T-helper 17 cell (primary cell): Measurements from ENCODE around the gene RPAP2. TPM values are rescaled to one million over a fixed set of nuclear protein-coding genes. Genes with fewer than 3 reads are reported as not detected.

Experiments used
- ATAC-seq: fragments of 150-1000 bp; cut with Tn5 transposase; 2 replicates; pipeline ENCODE4 v1.10.0; 2021; ENCODE audit warnings: mild to moderate bottlenecking, moderate library complexity
- DNase-seq, 3 donors: peaks; one replicate each; pipeline versions ENCODE4 v3.0.0 to v3.0.0-alpha.2; 2020 to 2021
- H3K9me3 ChIP-seq: one replicate; pipeline ENCODE4 v1.7.0; 2013; ENCODE audit warnings: low read length, mild to moderate bottlenecking; ENCODE audit not compliant: control insufficient read depth, poor library complexity, severe bottlenecking
- H3K27ac Mint-ChIP-seq: one replicate; pipeline ENCODE4 v1.8.0; 2022; ENCODE audit warnings: mild to moderate bottlenecking, moderate library complexity, mixed read lengths
- H3K27me3 Mint-ChIP-seq: one replicate; pipeline ENCODE4 v1.8.0; 2022; ENCODE audit warnings: mixed read lengths
- H3K36me3 Mint-ChIP-seq: one replicate; pipeline ENCODE4 v1.8.0; 2022; ENCODE audit warnings: low read depth, mixed read lengths
- H3K4me1 Mint-ChIP-seq: one replicate; pipeline ENCODE4 v1.8.0; 2022; ENCODE audit warnings: mild to moderate bottlenecking, mixed read lengths
- H3K4me3 Mint-ChIP-seq: one replicate; pipeline ENCODE4 v1.8.0; 2022; ENCODE audit warnings: mild to moderate bottlenecking, moderate library complexity, mixed read lengths
- total RNA-seq, 4 donors: library from RNA in 2 of 4; stranded (reverse) in 2 of 4; gene quantifications; one replicate each; pipeline ENCODE4 v1.2.3 and lab custom pipeline; 2022 to 2026

Gene RPAP2
- total RNA-seq, 2 donors from 2014 or later: 25.4 to 29.1 TPM

DNA sequence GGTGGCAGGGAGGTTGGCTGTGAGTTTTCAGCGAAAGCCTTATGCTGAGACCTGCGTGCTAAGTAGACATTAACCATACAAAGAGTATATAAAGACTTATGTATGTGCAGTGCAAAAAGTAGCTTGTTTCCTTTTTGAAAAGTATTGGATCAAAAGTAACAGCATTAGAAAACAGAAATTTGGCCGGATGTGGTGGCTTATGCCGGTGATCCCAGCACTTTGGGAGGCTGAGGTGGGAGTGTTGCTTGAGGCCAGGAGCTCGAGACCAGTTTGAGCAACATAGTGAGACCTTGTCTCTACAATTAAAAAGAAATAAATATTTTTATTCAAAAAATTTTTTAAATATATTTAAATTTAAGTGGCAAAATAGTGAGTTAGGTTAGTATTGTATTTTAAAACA, 2.2 kb downstream of the RPAP2 start:
- H3K4me1 Mint-ChIP-seq: peaks cover 19% of the 10 kb centered on the region
- H3K36me3 Mint-ChIP-seq: peaks cover 9% of the 10 kb centered on the region
- DNase-seq (no peak), ATAC-seq (no peak)
- H3K27ac Mint-ChIP-seq: no peak overlapping the region
- no peaks in the 10 kb centered on the region for H3K9me3 ChIP-seq
- no peak overlapping the region for H3K4me3 Mint-ChIP-seq
- no peaks in the 10 kb centered on the region for H3K27me3 Mint-ChIP-seq

DNA sequence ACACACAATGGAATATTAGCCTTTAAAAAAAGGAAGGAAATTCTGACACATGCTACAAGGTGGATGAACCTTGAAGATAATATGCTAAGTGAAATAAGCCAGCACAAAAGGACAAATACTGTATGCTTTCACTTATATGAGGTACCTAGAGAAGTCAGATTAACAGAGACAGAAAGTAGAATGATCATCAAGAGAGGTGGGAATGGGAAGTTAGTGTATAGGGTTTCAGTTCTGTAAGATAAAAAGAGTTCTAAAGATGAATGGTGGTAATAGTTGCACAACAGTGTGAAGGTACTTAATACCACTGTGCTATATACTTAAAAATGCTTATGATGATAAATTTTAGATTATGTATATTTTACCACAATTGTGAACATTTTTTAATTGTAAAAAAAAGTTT, 7.2 kb downstream of the RPAP2 start:
- H3K27ac Mint-ChIP-seq: no peak overlapping the region
- peaks cover 4% of the 10 kb centered on the region for H3K4me1 Mint-ChIP-seq
- H3K36me3 Mint-ChIP-seq: peaks cover 9% of the 10 kb centered on the region
- H3K27me3 Mint-ChIP-seq: no peaks in the 10 kb centered on the region
- ATAC-seq (no peak), DNase-seq (no peak)
- H3K4me3 Mint-ChIP-seq: no peak overlapping the region
- H3K9me3 ChIP-seq: no peaks in the 10 kb centered on the region

DNA sequence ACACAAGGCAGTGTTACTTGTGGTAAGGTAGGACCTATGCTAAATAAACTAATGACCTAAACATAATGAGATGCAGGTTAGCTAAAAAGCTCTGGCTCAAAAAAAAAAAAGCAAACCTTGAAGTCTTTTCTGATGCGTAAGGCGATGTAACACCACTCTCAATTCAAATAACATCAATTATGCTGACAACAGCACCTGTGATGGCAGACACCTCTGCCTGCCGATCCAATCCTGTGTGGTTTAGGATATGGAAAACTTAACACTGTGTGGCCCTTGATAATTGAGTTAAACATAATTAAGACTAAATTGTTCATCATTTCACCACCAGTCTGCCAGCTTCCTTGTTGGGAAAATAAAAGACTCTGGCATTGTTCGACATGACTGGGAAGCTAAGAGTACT, 9.1 kb downstream of the RPAP2 start:
- ATAC-seq (no peak), DNase-seq (no peak)
- peaks cover 9% of the 10 kb centered on the region for H3K36me3 Mint-ChIP-seq
- peaks cover 11% of the 10 kb centered on the region for H3K4me1 Mint-ChIP-seq
- no peaks in the 10 kb centered on the region for H3K9me3 ChIP-seq
- no peak overlapping the region for H3K4me3 Mint-ChIP-seq
- peak overlapping the region; percentile 21 for H3K27ac Mint-ChIP-seq
- no peaks in the 10 kb centered on the region for H3K27me3 Mint-ChIP-seq

DNA sequence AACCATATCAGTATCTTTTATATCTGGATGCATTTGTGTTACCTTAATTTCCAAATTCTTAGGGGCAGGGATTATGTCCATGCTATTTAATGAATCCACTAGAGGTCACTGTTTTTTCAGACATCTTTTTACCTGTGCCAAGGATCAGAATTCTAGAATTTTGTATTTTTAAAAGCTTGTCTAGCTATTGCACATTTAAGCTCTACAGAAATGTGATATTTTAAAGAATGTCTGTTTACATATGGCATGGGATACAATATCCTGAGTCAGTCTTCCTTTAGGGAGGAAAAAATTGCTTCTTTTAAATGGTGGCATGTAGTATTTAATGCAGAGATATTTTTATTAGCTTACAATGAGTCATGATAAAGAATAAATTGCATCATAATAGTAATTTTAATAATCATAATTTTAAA, 11.3 kb downstream of the RPAP2 start:
- Mint-ChIP-seq H3K4me3 (no peak overlapping the region), H3K36me3 (peaks cover 6% of the 10 kb centered on the region), H3K27me3 (no peaks in the 10 kb centered on the region), H3K4me1 (peaks cover 15% of the 10 kb centered on the region), H3K27ac (no peak overlapping the region)
- H3K9me3 ChIP-seq: no peaks in the 10 kb centered on the region
- ATAC-seq (peak; percentile 66), DNase-seq (no peak)

DNA sequence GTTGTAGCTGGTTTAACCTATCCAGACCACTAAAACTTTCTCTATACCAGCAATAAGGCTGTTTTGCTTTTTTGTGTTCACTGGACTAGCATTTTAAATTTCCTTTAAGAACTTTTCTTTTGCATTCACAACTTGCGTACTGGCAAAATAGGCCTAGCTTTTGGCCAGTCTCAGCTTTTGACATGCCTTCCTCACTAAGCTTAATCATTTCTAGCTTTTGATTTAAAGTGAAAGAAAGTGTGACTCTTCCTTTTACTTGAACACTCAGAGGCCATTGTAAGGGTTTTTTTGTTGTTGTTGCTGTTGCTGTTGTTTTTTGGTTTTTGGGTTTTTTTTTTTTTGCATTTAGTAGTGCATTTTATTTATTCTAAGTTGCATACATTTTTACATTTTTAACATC, 15.2 kb downstream of the RPAP2 start:
- DNase-seq (no peak), ATAC-seq (no peak)
- peaks cover 32% of the 10 kb centered on the region for H3K4me1 Mint-ChIP-seq
- no peaks in the 10 kb centered on the region for H3K27me3 Mint-ChIP-seq
- H3K4me3 Mint-ChIP-seq: no peak overlapping the region
- no peaks in the 10 kb centered on the region for H3K36me3 Mint-ChIP-seq
- H3K27ac Mint-ChIP-seq: peak overlapping the region; percentile 97
- no peaks in the 10 kb centered on the region for H3K9me3 ChIP-seq

DNA sequence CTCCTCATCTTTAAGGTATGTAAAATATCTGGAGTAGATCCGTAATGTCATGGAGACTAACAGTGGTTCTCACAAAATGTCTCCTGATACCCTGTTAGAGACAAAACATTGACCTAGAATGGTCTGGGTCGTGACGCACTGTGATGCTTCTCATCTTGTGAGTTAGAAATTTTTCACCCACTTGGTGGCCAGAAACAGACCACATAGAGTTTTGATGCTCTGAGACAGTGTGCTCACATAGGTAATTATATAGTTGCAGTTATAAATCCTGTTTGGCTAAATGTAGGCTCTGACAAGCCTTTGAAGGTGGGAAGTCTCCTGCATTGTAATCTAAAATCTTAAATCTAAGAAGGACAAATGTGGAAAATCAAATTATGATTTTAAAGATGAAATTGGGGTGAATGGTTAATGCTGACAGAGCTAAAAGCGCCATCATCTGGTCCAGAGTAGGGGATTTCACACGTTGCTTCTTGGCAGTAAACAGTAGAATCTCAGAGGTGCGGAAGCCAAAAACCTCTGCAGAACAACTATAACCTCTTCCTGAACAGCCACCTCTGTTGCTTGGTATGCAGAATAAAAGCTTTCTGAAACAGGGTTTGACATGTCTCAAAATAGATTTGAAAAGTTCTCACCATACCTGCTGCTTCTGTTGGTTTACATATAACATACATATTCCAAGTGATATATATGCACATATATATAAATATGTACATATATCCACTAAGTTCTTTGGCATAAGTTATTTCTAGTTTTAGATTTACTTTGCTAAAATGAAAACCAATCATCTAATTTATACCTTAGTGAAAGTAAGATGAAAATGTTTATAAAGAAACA, 17.1 kb downstream of the RPAP2 start:
- DNase-seq (peak in 1 of 3 donors; percentile 28), ATAC-seq (peak; percentile 87)
- no peaks in the 10 kb centered on the region for H3K9me3 ChIP-seq
- Mint-ChIP-seq H3K4me1 (peaks cover 34% of the 10 kb centered on the region), H3K27ac (peak overlapping the region; percentile 97), H3K4me3 (peak overlapping the region; percentile 52), H3K36me3 (no peaks in the 10 kb centered on the region), H3K27me3 (no peaks in the 10 kb centered on the region)

DNA sequence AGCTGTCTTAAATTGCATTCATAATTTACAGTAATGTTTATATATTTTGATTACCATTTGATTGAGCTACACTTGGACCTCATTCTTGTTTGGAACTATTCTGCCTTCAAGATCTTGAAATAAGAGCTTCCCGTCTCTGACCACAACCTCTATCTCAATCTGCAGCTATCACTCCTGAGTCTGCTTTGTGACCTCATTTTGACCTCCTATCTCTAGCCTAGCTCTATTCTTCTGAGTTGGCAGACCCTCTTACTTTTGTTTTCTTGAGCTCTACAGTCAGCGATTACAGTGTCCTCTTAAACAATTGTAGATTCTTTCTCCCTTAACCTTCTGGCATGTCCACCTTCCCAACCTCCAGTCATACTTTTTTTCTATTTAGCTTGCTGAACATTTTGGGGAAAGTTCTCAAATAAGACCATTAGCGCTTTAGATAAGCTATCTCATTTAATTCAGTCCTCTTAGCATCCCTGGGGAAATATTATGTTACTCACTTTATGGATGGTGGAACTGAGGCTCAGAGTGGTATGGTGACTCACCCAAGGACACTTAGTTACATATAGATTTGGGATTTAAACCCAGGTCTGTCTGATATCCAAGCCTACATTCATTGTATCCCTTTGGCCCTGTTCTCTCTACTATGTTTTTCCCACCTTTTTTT, 19.1 kb downstream of the RPAP2 start:
- peak overlapping the region; percentile 75 for H3K4me3 Mint-ChIP-seq
- no peaks in the 10 kb centered on the region for H3K27me3 Mint-ChIP-seq
- H3K27ac Mint-ChIP-seq: peak overlapping the region; percentile 97
- ATAC-seq (peak; percentile 47), DNase-seq (no peak)
- H3K36me3 Mint-ChIP-seq: no peaks in the 10 kb centered on the region
- H3K4me1 Mint-ChIP-seq: peaks cover 27% of the 10 kb centered on the region
- H3K9me3 ChIP-seq: no peaks in the 10 kb centered on the region

DNA sequence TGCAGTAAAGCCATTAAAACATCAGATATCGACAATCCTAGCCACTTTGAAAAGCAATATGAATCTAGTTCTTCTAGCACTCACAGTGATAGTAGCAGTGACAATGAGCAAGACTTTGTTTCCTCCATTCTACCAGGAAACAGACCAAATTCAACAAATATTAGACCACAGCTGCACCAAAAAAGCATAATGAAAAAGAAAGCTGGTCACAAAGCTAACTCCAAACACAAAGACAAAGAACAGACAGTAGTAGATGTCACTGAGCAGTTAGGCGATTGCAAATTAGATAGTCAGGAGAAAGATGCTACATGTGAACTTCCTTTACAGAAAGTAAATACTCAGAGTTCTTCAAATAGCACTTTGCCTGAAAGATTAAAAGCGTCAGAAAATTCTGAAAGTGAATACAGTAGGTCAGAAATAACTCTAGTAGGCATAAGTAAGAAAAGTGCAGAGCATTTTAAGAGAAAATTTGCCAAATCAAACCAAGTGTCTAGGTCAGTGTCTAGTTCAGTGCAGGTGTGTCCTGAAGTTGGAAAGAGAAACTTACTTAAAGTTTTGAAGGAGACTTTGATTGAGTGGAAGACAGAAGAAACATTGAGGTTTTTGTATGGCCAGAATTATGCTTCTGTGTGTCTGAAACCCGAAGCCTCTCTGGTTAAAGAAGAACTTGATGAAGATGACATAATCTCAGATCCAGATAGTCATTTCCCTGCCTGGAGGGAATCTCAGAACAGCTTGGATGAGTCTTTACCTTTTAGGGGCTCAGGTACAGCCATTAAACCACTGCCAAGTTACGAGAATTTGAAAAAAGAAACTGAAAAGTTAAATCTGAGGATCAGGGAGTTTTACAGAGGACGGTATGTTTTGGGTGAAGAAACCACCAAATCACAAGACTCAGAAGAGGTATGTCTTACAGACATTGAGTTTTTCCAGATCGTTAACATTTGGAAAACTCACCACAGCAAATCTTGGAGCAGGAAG, 24.9 kb downstream of the RPAP2 start:
- ATAC-seq (peak; percentile 62), DNase-seq (no peak)
- peaks cover 14% of the 10 kb centered on the region for H3K4me1 Mint-ChIP-seq
- H3K27me3 Mint-ChIP-seq: no peaks in the 10 kb centered on the region
- no peaks in the 10 kb centered on the region for H3K9me3 ChIP-seq
- peak overlapping the region; percentile 78 for H3K4me3 Mint-ChIP-seq
- peaks cover 14% of the 10 kb centered on the region for H3K36me3 Mint-ChIP-seq
- H3K27ac Mint-ChIP-seq: peak overlapping the region; percentile 94

DNA sequence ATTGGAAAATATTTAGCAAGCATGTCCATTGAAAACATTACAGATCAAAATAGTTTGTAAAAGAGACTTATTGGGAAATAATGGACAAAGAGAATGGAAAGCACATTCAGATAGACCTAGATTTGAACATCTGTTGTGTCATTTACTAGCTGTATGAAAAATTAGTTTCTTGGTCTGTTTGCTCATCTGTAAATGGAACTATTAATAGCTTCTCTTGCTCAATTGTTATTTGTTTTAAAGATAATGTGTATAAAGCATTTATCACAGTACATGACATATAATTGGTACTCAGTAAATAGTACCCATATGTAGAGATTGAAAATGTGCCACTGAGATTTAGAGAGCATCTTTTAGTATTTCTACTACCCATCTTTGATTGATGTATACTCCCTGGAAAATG, 25.9 kb downstream of the RPAP2 start:
- H3K4me3 Mint-ChIP-seq: no peak overlapping the region
- H3K4me1 Mint-ChIP-seq: peaks cover 8% of the 10 kb centered on the region
- no peak for ATAC-seq
- peaks cover 14% of the 10 kb centered on the region for H3K36me3 Mint-ChIP-seq
- peak overlapping the region; percentile 94 for H3K27ac Mint-ChIP-seq
- no peaks in the 10 kb centered on the region for H3K9me3 ChIP-seq
- H3K27me3 Mint-ChIP-seq: no peaks in the 10 kb centered on the region
- no peak for DNase-seq

DNA sequence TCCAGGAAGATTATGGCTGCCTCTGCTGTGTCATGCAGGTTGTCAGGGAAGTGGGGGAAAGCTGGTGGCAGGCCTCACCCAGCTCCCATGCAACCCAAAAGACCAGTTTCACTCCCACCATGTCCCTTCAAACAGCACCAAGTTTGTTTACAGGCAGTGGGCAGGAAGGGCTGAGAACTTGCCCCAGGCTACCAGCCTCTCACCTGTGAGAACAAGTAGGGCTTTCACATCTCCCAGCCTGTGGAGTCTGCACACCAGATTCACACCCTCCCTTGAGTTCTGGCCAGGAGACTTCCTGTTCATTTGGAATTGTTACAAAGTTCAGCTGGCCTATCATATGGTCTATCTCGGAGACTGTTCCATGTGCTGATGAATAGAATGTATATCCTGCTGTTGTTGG, 27.8 kb downstream of the RPAP2 start:
- H3K4me1 Mint-ChIP-seq: peaks cover 17% of the 10 kb centered on the region
- H3K36me3 Mint-ChIP-seq: peaks cover 18% of the 10 kb centered on the region
- no peaks in the 10 kb centered on the region for H3K27me3 Mint-ChIP-seq
- H3K4me3 Mint-ChIP-seq: no peak overlapping the region
- DNase-seq (no peak), ATAC-seq (no peak)
- no peaks in the 10 kb centered on the region for H3K9me3 ChIP-seq
- H3K27ac Mint-ChIP-seq: no peak overlapping the region

DNA sequence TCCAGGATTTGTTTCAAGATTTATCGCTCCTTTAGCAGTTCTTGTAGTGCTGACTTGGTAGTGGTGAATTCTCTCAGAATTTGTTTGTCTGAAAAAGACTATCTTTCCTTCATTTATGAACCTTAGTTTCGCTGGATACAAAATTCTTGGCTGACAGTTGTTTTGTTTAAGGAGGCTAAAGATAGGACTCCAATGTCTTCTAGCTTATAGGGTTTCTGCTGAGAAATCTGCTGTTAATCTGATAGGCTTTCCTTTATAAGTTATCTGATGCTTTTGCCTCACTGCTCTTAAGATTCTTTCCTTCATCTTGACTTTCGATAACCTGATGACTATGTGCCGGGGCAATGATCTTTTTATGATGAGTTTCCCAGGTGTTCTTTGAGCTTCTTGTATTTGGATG, 28.9 kb downstream of the RPAP2 start:
- Mint-ChIP-seq H3K4me3 (no peak overlapping the region), H3K36me3 (peaks cover 21% of the 10 kb centered on the region), H3K27me3 (no peaks in the 10 kb centered on the region), H3K27ac (no peak overlapping the region), H3K4me1 (peaks cover 20% of the 10 kb centered on the region)
- DNase-seq: no peak
- ATAC-seq: no peak
- no peaks in the 10 kb centered on the region for H3K9me3 ChIP-seq

DNA sequence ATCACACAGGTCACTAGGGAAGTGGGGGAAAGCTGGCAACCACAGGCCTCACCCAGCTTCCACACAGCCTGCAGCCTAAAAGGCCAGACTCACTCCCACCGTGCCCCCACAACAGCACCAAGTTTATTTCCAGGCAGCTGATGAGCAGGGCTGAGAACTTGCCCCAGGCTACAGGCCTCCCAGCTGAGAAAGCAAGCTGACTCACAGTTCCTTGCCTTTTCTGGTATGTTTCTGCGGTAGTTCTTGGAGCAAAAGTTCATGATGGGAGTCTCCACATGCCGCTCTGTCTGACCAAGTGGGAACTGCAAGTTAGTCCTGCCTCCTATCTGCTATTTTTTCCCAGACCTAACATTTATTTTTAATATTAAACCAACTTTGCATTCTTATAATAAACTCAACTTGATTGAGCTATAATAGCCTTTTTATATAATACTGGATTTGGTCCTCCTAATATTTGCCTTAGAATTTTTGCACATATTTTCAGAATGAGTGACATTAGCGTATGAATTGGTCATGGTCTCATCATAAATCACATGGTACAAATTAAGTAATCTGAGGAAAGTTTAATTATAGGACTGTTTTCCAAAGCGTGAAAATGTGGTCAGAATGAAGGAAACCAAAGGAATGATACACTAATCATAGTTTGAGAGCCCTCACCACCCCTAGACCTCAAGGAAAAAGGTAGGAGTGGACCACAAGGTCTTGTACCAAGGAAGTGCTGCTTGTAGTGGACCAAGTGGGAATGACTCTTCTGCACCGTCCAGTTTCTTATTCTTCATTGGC, 30.7 kb downstream of the RPAP2 start:
- H3K36me3 Mint-ChIP-seq: peaks cover 13% of the 10 kb centered on the region
- H3K27me3 Mint-ChIP-seq: no peaks in the 10 kb centered on the region
- ATAC-seq: no peak
- DNase-seq: no peak
- peaks cover 16% of the 10 kb centered on the region for H3K4me1 Mint-ChIP-seq
- H3K27ac Mint-ChIP-seq: no peak overlapping the region
- H3K9me3 ChIP-seq: no peaks in the 10 kb centered on the region
- no peak overlapping the region for H3K4me3 Mint-ChIP-seq
